Mesodermal cell (in vitro differentiated cells): Measurements from ENCODE around the gene R3HDM1.
"Not testable (repeated sequence)": the region's sequence is repeated elsewhere in the genome, so short reads cannot be mapped to it uniquely, and the experiment has no call there.

ENCODE experiments used
- H3K27ac ChIP-seq: 2 replicates; pipeline ENCODE4 v1.7.0; 2013; ENCODE audit warnings: mild to moderate bottlenecking, low read depth, low read length, moderate library complexity; ENCODE audit not compliant: severe bottlenecking
- H3K36me3 ChIP-seq: 2 replicates; pipeline ENCODE4 v1.7.1; 2013; ENCODE audit warnings: mild to moderate bottlenecking, low read length, moderate library complexity; ENCODE audit not compliant: control insufficient read depth, insufficient read depth
- H3K4me1 ChIP-seq: one replicate; pipeline ENCODE4 v1.7.1; 2013; ENCODE audit warnings: mild to moderate bottlenecking, low read length; ENCODE audit not compliant: insufficient read depth, control insufficient read depth, poor library complexity, severe bottlenecking
- H3K4me3 ChIP-seq: 2 replicates; pipeline ENCODE4 v1.7.0; 2013; ENCODE audit warnings: low read length, control low read depth, mild to moderate bottlenecking; ENCODE audit not compliant: insufficient read depth, poor library complexity, severe bottlenecking; ENCODE audit errors: extremely low read depth
- H3K9me3 ChIP-seq: 2 replicates; pipeline ENCODE4 v1.7.1; 2013; ENCODE audit warnings: mild to moderate bottlenecking, low read length, moderate library complexity; ENCODE audit not compliant: control insufficient read depth
- WGBS, 2 experiments: methylation state at CpG; one replicate each; pipeline ENCODE4 v1.1.5; 2013; ENCODE audit warnings: missing lambda C conversion rate in 2 of 2; ENCODE audit not compliant: insufficient coverage in 2 of 2; 5-methylcytosine and 5-hydroxymethylcytosine counted together

The R3HDM1 gene

DNA sequence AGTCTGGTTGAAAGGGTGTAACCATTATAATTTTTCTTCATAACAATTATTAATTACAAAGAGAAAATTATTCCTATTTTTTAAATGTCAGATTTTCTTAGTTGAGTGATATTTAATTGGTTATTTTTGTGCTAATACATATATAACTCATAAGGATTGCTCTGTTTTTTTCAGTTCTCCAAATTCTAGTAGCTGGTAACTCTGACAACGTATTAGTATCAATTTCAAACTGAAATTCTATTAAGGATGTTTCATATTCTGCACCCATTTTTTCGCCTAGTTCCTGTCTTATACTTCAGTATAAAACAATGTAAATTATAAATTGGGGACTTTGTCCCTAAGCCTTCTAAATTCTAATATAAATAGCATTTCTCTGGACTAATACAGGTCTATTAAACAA is 81.0 kb downstream of the R3HDM1 start:
- no peak overlapping the region for H3K27ac ChIP-seq
- peaks cover 14% of the 10 kb centered on the region for H3K36me3 ChIP-seq
- H3K9me3 ChIP-seq: no peaks in the 10 kb centered on the region
- WGBS, 2 experiments: no CpG with 5 or more reads among the region's 2 CpGs
- no peaks in the 10 kb centered on the region for H3K4me1 ChIP-seq
- no peak overlapping the region for H3K4me3 ChIP-seq

DNA sequence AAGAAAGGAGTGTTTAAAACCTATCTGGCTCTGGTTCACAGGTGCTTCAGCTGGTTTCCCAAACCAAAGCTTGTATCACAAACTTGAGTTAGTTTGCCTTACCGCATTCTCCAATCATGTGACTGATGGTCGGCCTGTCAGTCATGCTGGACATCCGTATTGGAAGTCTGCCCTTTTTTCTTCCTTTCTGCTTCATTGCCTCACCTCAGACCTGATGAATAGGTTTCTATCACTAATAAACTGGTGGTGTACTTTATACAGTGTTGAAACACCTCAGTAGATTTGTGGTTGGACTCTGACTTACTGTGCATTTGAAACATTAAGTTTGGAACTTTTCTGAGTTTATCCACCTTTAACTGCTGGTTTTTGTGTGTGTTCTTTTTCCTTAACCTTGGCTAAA is 84.1 kb downstream of the R3HDM1 start:
- Histone ChIP-seq H3K9me3 (no peaks in the 10 kb centered on the region), H3K27ac (no peak overlapping the region), H3K4me3 (no peak overlapping the region), H3K4me1 (no peaks in the 10 kb centered on the region), H3K36me3 (peaks cover 4% of the 10 kb centered on the region)
- WGBS, 2 experiments: 94 to 100% methylated on average over 2 to 3 of the region's 3 CpGs

GRCh38 chr2:135617501-135618015 is 86.3 kb downstream of the R3HDM1 start:
- Histone ChIP-seq H3K9me3 (no peaks in the 10 kb centered on the region), H3K27ac (no peak overlapping the region), H3K4me1 (no peaks in the 10 kb centered on the region), H3K36me3 (peaks cover 9% of the 10 kb centered on the region), H3K4me3 (no peak overlapping the region)

- H3K4me3 ChIP-seq: no peak overlapping the region
- WGBS, 2 experiments: 80% methylated on average over 1 of the region's 1 CpG; no CpG with 5 or more reads in 1 of the 2 experiments
- H3K36me3 ChIP-seq: peaks cover 13% of the 10 kb centered on the region
- no peak overlapping the region for H3K27ac ChIP-seq
- H3K4me1 ChIP-seq: no peaks in the 10 kb centered on the region
- no peaks in the 10 kb centered on the region for H3K9me3 ChIP-seq
Observed at GRCh38 chr2:135620198-135620597, 88.9 kb downstream of the R3HDM1 start.

DNA sequence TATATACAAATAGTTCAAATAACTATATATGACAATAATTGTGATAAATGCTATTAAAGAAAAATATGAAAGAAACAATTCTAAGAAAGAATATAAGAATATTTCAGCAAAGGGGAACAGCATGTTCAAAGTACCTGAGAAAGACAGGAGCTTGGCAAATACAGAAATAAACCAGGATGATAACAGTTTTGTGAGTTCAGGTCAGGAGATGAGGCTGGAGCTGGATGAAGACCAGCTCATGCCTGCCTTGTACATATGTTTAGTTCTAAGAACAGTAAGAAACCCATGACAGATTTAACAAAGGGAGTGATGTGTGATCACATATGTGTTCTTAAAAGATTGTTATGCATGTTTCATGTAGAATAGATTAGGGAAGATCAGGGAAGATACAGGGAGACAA is 98.2 kb downstream of the R3HDM1 start:
- Histone ChIP-seq H3K36me3 (peaks cover 7% of the 10 kb centered on the region), H3K9me3 (no peaks in the 10 kb centered on the region), H3K4me1 (no peaks in the 10 kb centered on the region), H3K4me3 (no peak overlapping the region), H3K27ac (no peak overlapping the region)

GRCh38 chr2:135630034-135630433 is 98.8 kb downstream of the R3HDM1 start:
- not testable (repeated sequence) for H3K4me3 ChIP-seq, H3K27ac ChIP-seq, H3K36me3 ChIP-seq, H3K4me1 ChIP-seq, H3K9me3 ChIP-seq
- WGBS, 2 experiments: 94% methylated on average over 3 of the region's 8 CpGs; no CpG with 5 or more reads in 1 of the 2 experiments

GRCh38 chr2:135630488-135630887 is 99.2 kb downstream of the R3HDM1 start:
- no peak overlapping the region for H3K4me3 ChIP-seq
- WGBS, 2 experiments: no CpG with 5 or more reads among the region's 1 CpG
- H3K36me3 ChIP-seq: peaks cover 7% of the 10 kb centered on the region
- H3K9me3 ChIP-seq: no peaks in the 10 kb centered on the region
- H3K27ac ChIP-seq: no peak overlapping the region
- no peaks in the 10 kb centered on the region for H3K4me1 ChIP-seq

DNA sequence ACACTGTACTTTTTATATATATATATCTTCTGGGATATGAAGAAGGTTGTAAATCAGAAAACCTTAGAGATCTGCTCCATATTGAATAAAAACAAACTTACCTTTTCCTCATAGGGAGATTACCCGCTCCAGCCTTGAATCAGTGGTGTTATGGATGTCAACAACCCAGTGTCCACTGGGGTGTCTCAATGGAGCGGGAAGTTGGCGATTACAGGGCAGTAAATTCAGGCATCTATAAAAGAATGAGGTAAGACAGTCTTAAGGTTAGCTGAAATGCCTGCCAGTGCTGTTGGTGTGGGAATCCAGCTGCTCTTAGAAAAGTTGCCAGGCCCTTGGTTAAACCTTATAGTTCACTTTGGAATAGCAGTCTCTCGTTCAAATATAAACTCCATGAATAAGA is 102.3 kb downstream of the R3HDM1 start:
- Histone ChIP-seq H3K36me3 (peaks cover 17% of the 10 kb centered on the region), H3K27ac (no peak overlapping the region), H3K4me1 (no peaks in the 10 kb centered on the region), H3K9me3 (no peaks in the 10 kb centered on the region), H3K4me3 (no peak overlapping the region)
- WGBS, 2 experiments: 80 to 100% methylated on average over 2 of the region's 4 CpGs

DNA sequence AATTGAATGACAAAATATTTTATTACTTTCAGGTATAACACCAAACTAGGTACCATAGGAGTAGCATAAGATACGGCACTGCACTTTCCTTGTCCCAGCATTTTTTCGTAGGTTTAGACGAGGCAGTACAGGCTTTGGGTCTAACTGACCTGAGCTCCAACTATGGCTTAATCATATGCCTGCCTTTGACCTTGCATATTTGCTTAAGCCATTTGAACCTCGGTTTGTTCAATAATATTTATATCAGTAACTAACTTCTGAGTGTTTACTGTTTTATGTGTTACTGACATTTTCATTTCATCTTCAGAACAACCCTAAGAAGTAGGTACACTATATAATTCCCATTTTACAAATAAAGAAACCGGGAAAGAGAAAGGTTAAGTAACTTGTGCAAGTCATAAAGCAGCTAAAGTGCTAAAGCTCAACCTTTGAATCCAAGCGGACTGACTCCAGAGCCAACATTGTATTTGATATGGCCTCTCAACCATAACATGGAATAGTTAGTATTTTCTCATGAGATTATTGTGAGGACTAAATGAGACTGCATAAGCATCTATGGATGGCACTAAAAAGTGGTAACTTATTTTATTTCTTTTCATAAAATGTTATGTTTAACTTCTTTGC is 104.0 kb downstream of the R3HDM1 start:
- Histone ChIP-seq H3K4me1 (no peaks in the 10 kb centered on the region), H3K27ac (no peak overlapping the region)
- 95 to 96% methylated on average over 3 to 4 of the region's 6 CpGs for WGBS, 2 experiments

GRCh38 chr2:135636982-135637381 is 105.7 kb downstream of the R3HDM1 start:
- Histone ChIP-seq H3K27ac (no peak overlapping the region), H3K4me1 (no peaks in the 10 kb centered on the region), H3K4me3 (no peak overlapping the region), H3K36me3 (peaks cover 19% of the 10 kb centered on the region), H3K9me3 (no peaks in the 10 kb centered on the region)
- WGBS, 2 experiments: 90 to 100% methylated on average over 1 of the region's 1 CpG

More for the DNA sequence above, 104.0 kb downstream of the R3HDM1 start:
- Histone ChIP-seq H3K4me3 (no peak overlapping the region), H3K9me3 (no peaks in the 10 kb centered on the region), H3K36me3 (peaks cover 19% of the 10 kb centered on the region)

GRCh38 chr2:135637456-135638087 is 106.3 kb downstream of the R3HDM1 start:
- Histone ChIP-seq H3K4me1 (no peaks in the 10 kb centered on the region), H3K36me3 (peaks cover 17% of the 10 kb centered on the region), H3K27ac (no peak overlapping the region), H3K9me3 (no peaks in the 10 kb centered on the region), H3K4me3 (no peak overlapping the region)
- 88 to 96% methylated on average over 3 of the region's 4 CpGs for WGBS, 2 experiments
